Measurements from ENCODE around the gene YWHAH.
A peak's percentile ranks its signal among the peaks of the same experiment; 100 is the strongest.

Gene YWHAH

GRCh38 chr22:31950226-31950625 lies 5.9 kb downstream of the YWHAH start:
- DNase-seq (ENCODE audit: low read depth, low spot score): no peak

- DNase-seq (ENCODE audit: low read depth, low spot score): no peak
Measured at GRCh38 chr22:31951194-31952093, 7.1 kb downstream of the YWHAH start.

- no peak for DNase-seq (ENCODE audit: low read depth, low spot score)
Measured at GRCh38 chr22:31952094-31952401, 7.7 kb downstream of the YWHAH start.

- no peak for DNase-seq (ENCODE audit: low read depth, low spot score)
Measured at GRCh38 chr22:31952472-31952871, 8.1 kb downstream of the YWHAH start.

GRCh38 chr22:31953261-31953660 lies 8.9 kb downstream of the YWHAH start:
- DNase-seq (ENCODE audit: low read depth, low spot score): no peak

GRCh38 chr22:31954535-31955523 lies 10.5 kb downstream of the YWHAH start:
- no peak for DNase-seq (ENCODE audit: low read depth, low spot score)

- DNase-seq (ENCODE audit: low read depth, low spot score): no peak
Measured at GRCh38 chr22:31956360-31956759, 12.0 kb downstream of the YWHAH start.

- no peak for DNase-seq (ENCODE audit: low read depth, low spot score)
Measured at GRCh38 chr22:31957970-31958594, 13.7 kb downstream of the YWHAH start.

GRCh38 chr22:31958625-31959239 lies 14.4 kb downstream of the YWHAH start:
- DNase-seq (ENCODE audit: low read depth, low spot score): no peak

- DNase-seq (ENCODE audit: low read depth, low spot score): no peak
Measured at GRCh38 chr22:31960767-31961166, 16.4 kb downstream of the YWHAH start.

GRCh38 chr22:31962387-31963125 lies 18.2 kb downstream of the YWHAH start:
- no peak for DNase-seq (ENCODE audit: low read depth, low spot score)

GRCh38 chr22:31968022-31968421 lies 23.7 kb downstream of the YWHAH start:
- no peak for DNase-seq (ENCODE audit: low read depth, low spot score)

- DNase-seq (ENCODE audit: low read depth, low spot score): peak; percentile 89
Measured at GRCh38 chr22:31969789-31970489, 25.6 kb downstream of the YWHAH start.

- peak; percentile 93 for DNase-seq (ENCODE audit: low read depth, low spot score)
Measured at GRCh38 chr22:31970490-31971444, 26.4 kb downstream of the YWHAH start.

- no peak for DNase-seq (ENCODE audit: low read depth, low spot score)
Measured at GRCh38 chr22:31972180-31972579, 27.8 kb downstream of the YWHAH start.

GRCh38 chr22:31973739-31974138 lies 29.4 kb downstream of the YWHAH start:
- DNase-seq (ENCODE audit: low read depth, low spot score): no peak

GRCh38 chr22:31977141-31977841 lies 33.0 kb downstream of the YWHAH start:
- DNase-seq (ENCODE audit: low read depth, low spot score): peak; percentile 93

GRCh38 chr22:31977939-31978338 lies 33.6 kb downstream of the YWHAH start:
- DNase-seq (ENCODE audit: low read depth, low spot score): no peak

All from ELF-1 (cell line).